ENCODE results near the gene CENPH.
"Not testable (repeated sequence)": the region's sequence is repeated elsewhere in the genome, so short reads cannot be mapped to it uniquely, and the experiment has no call there.

Gene CENPH

DNA sequence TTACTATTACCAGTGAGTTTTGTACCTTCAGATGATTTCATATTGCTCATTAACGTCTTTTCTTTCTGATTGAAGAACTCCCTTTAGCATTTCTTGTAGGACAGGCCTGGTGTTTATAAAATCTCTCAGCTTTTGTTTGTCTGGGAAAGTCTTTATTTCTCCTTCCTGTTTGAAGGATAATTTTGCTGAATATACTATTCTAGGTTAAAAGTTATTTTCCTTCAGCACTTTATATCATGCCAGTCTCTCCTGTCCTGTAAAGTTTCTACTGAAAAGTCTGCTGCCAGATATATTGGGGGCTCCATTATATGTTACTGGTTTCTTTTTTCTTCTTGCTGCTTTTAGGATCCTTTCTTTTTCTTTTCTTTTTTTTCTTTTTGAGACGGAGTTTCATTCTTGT is 58.6 kb downstream of the CENPH start:
- no peak overlapping the region for H3K9ac ChIP-seq (ENCODE audit: insufficient read length)
- no peak for DNase-seq (ENCODE audit: low read depth, low spot score)
- no peak for TF ChIP-seq EZH2 (IDR thresholded peaks at IDR 0.05)
- no peak for TF ChIP-seq FOXP2 (optimal IDR thresholded peaks at IDR 0.05; ENCODE audit: control extremely low read depth, extremely low read length, insufficient read depth)
- no peak for TF ChIP-seq POLR2AphosphoS5 (IDR thresholded peaks at IDR 0.05; ENCODE audit: borderline replicate concordance, low read depth, low read length)
- H3K27ac ChIP-seq = no peak overlapping the region
- 0 out of 2 replicates have a peak, but pooled peaks cover 2% of the 10 kb centered on the region for H3K9me3 ChIP-seq (ENCODE audit: low read depth, low read length)
- H3K36me3 ChIP-seq (ENCODE audit: insufficient read depth, low read length) = peaks cover 14% of the 10 kb centered on the region; the same call in 1 of the 2 replicates
- no peak overlapping the region for H3K4me3 ChIP-seq

DNA sequence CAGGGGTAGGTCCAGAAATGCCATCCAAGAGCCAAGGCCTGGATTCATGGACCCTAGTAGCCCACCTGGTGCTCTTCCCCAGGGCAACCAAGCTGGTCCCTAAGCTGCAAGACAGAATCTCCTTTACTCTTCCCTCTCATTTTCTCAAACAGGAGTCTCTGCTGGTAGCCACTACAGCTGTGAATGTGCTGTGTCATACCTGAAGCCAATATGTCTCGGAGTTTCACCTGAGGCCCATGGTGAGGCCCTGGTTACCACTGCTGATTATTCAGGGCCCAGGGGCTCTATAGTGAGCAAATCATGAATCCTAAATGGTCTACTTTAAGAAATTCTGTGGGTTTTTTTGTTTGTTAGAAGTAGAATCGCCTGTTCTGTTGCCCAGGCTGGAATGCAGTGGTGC is 61.2 kb downstream of the CENPH start:
- H3K27ac ChIP-seq = no peak overlapping the region
- TF ChIP-seq FOXP2 (optimal IDR thresholded peaks at IDR 0.05; ENCODE audit: control extremely low read depth, extremely low read length, insufficient read depth) (no peak), EZH2 (IDR thresholded peaks at IDR 0.05) (no peak), POLR2AphosphoS5 (IDR thresholded peaks at IDR 0.05; ENCODE audit: borderline replicate concordance, low read depth, low read length) (no peak)
- DNase-seq (ENCODE audit: low read depth, low spot score) = no peak
- no peak overlapping the region for H3K9ac ChIP-seq (ENCODE audit: insufficient read length)
- 0 out of 2 replicates have a peak, but pooled peaks cover 8% of the 10 kb centered on the region for H3K36me3 ChIP-seq (ENCODE audit: insufficient read depth, low read length)
- no peak overlapping the region for H3K4me3 ChIP-seq
- 0 out of 2 replicates have a peak, but pooled peaks cover 2% of the 10 kb centered on the region for H3K9me3 ChIP-seq (ENCODE audit: low read depth, low read length)

DNA sequence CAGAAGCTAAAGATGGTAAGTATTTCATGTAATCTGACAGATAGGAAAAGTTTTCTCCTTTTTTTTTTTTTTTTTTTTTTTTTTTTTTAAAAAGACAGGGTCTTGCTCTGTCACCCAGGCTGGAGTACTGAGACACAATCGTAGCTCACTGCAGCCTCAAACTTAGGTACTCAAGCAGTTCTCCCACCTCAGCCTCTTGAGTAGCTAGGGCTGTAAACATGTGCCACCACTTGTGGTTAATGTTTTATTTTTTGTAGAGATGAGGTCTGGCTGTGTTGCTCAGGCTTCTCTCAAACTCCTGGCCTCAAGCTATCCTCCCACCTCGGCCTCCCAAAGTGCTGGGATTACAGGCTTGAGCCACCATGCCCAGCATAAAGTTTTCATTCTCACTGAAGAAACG is 63.1 kb downstream of the CENPH start:
- 0 out of 2 replicates have a peak overlapping the region, but pooled peaks have one; percentile 49 for H3K27ac ChIP-seq
- H3K9ac ChIP-seq (ENCODE audit: insufficient read length) = no peak overlapping the region
- H3K4me3 ChIP-seq = no peak overlapping the region
- H3K9me3 ChIP-seq (ENCODE audit: low read depth, low read length) = 0 out of 2 replicates have a peak, but pooled peaks cover 2% of the 10 kb centered on the region
- H3K36me3 ChIP-seq (ENCODE audit: insufficient read depth, low read length) = peaks cover 11% of the 10 kb centered on the region
- TF ChIP-seq EZH2 (IDR thresholded peaks at IDR 0.05) = no peak
- no peak for TF ChIP-seq POLR2AphosphoS5 (IDR thresholded peaks at IDR 0.05; ENCODE audit: borderline replicate concordance, low read depth, low read length)
- no peak for TF ChIP-seq FOXP2 (optimal IDR thresholded peaks at IDR 0.05; ENCODE audit: control extremely low read depth, extremely low read length, insufficient read depth)
- DNase-seq (ENCODE audit: low read depth, low spot score) = no peak

DNA sequence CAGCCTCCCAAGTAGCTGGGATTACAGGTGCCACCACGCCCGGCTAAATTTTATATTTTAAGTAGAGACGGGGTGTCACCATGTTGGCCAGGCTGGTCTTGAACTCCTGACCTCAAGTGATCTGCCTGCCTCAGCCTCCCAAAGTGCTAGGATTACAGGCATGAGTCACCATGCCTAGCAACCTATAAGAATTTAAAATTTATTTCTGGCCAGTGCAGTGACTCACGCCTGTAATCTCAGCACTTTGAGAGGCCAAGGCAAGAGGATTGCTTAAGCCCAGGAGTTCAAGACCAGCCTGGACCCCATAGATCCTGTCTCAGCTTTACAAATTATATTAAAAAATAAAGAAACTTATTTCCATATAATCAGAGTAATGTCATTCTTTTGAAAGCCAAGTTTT is 66.6 kb downstream of the CENPH start:
- peaks cover 29% of the 10 kb centered on the region for H3K36me3 ChIP-seq (ENCODE audit: insufficient read depth, low read length)
- not testable (repeated sequence) for H3K9me3 ChIP-seq (ENCODE audit: low read depth, low read length); H3K9ac ChIP-seq (ENCODE audit: insufficient read length); H3K27ac ChIP-seq; H3K4me3 ChIP-seq; DNase-seq (ENCODE audit: low read depth, low spot score)

DNA sequence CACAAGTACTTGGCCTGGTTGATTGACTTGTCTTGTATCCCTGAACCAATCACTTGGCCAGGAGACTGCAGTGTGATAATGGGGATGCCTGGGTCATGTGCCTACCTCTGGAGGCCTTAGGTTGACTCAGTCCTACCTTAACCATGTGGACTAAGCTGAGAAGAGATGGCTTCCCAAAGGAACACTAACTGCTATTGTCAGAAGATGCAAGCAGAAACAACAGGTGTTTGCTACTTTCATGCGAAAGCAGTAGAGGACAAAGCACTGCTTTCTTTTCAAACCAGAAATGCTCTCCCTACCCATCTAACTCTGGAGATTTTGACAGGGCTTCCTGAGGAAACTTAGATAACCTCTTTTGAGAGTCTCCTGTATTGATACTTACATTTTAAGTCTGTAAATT is 68.2 kb downstream of the CENPH start:
- no peak overlapping the region for H3K9ac ChIP-seq (ENCODE audit: insufficient read length)
- no peak overlapping the region for H3K27ac ChIP-seq
- no peak overlapping the region for H3K4me3 ChIP-seq
- H3K36me3 ChIP-seq (ENCODE audit: insufficient read depth, low read length) = peaks cover 33% of the 10 kb centered on the region
- TF ChIP-seq FOXP2 (optimal IDR thresholded peaks at IDR 0.05; ENCODE audit: control extremely low read depth, extremely low read length, insufficient read depth) (no peak), POLR2AphosphoS5 (IDR thresholded peaks at IDR 0.05; ENCODE audit: borderline replicate concordance, low read depth, low read length) (no peak), EZH2 (IDR thresholded peaks at IDR 0.05) (no peak)
- H3K9me3 ChIP-seq (ENCODE audit: low read depth, low read length) = no peaks in the 10 kb centered on the region
- no peak for DNase-seq (ENCODE audit: low read depth, low spot score)

Measured in SK-N-MC (cell line).